DMS79 treated with DMSO at 0.1 percent for 48 hours (cell line): ENCODE data around the gene ATP1B1.

Experiments
- DNase-seq: peaks from one replicate; lab custom pipeline; 2025; lab: John Stamatoyannopoulos, UW

The ATP1B1 gene

DNA sequence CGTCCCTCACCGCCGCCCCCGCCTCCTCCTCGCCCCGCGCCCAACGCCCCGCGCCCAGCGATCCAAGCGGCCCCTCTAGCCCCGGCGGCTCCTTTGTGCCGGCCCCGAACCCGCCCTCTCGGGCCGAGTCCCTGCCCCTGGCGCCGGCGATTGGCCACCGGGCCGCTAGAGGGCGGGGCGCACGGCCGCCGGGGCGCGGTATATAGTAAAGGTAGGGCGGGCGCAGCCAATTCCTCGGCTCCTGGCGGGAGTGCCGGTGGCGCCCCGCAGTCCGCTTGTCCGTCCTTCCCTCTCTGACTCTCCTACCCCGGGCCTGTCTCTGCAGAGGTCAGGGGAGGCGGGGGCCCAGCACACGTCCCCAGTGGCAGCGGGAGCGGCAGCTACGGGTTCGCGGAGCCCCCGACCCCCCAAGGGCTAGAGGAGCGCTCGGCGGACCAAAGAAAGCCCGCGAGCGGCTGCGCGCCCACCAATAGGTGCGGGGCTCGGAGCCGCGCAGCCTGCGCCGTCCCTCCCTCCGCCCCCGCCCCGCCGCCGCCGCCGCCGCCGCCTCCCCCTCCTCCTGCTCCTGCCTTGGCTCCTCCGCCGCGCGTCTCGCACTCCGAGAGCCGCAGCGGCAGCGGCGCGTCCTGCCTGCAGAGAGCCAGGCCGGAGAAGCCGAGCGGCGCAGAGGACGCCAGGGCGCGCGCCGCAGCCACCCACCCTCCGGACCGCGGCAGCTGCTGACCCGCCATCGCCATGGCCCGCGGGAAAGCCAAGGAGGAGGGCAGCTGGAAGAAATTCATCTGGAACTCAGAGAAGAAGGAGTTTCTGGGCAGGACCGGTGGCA, at the start of gene ATP1B1:
Gene ATP1B1, plus strand, starts transcription at position 596 of the 826 bp plus-strand sequence. Its CDS starts 140 bp downstream, at position 736.
- peak; percentile 89 for DNase-seq

DNA sequence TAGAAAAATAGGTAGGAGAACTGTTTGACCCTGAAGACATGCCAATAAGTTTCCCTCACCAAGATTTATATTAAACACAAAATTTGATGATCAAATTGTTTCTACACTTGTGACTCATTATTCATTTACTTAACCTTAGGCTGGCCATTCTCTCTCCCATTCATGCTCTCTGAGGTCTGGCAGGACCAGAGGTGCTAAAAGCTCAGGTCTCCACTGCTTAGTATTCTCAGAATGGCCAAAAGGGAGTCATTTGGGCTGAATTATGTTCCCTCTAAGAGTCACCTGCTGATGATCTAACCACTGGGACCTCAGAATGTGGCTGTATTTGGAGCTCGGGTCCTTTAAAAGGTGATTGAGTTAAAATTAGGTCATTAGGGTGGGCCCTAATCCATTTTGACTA, 47.1 kb upstream of the ATP1B1 start:
- no peak for DNase-seq

DNA sequence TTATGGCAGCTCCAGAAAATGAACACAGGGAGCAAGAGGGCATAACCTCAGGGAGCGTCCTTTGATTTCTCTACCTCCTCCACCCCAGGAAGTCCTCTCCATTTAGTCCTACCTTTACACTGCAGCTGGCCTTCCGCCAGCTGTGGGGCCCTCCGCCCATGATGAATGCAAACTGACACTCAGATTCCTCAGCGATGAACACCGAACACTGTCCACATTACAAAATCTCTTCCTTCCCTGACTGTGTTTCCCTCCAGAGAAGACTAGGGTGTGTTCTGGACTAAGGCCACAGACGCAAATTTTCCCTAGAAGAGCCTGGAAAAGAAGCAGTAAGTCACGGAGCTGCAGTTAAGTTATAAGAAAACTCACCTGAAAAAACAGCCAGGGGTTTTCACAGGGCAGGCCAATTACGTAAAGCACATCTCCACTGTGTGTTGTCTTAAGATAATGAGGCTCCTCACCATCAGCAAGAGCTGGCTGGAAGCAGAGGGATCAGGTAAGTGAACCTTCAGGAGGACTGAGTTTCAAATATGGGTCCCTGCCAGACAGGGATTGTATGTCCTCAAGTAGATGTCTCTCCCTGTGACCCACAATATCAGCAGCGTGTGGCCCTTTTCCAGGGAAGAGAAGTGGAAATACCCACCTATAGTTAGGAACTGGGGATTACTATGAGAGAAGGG, 46.3 kb upstream of the ATP1B1 start:
- no peak for DNase-seq

DNA sequence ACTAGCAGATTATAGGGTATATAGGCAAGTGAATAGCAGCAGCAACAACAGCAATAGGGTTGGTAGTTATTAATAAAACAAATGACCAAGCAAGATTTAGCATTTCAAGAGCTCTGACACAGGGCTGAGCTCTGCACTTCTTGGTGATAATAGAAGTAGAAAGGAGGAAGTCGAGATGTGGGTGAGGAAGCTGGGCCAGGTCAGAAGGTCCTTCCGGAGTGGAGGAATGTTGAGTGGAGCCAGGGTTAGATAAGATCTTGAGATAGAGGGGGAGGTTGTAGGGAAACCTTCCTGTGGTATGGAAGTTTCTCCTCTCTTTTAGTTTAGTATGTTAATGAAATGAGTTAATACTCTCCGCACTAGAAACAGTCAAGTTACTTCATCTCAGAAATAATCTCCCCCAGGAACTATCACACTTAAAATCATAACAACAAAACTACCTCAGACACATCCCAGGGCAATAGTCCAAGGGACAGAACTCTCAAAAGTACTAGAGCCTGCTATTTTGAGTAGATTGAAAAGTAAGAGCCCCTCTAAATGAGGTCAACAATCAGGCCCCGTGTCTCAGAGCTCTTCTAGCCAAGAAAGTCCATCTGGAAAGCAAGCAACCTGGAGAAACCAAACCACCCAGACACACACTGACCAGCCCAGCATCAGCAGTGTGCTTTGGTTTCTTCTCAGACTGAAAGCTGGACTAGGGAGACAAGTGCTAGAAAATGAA, 45.4 kb upstream of the ATP1B1 start:
- DNase-seq: no peak

DNA sequence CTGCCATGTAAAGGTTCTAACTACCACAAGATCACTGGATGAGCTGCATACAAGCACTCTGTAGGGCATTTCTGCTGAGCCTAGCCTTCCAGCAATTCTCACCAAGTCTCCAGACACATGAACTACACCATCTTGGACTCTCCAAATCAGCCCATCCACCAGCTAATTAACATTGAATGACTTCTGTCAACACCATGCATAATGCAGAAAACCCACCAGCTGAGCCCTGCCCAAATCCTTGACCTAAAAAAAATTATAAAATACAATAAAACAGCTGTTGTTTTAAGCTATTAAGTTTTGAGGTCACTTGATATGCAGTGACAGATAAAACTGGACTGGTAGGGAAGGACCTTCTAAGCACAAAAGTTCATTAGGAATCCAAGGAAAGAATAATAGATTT, 44.3 kb upstream of the ATP1B1 start:
- no peak for DNase-seq

DNA sequence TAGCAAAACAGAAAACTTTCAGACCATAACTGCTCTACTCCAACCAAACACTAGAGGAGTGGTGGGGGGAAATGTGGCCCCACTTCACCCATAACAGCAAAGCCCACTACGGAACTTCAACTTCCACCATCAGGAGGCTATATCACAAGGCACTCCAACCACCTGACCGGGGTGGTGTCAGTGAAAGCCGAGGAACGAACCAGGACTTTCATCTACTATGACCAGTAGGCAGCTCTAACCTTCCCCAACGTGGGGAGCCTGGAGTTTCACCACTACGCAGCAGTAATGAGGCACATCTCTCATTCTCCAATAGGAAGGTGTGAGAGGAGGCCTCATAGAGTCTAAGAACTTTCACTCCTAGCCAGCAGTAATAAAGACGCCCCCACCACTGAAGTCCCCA, 42.4 kb upstream of the ATP1B1 start:
- no peak for DNase-seq

DNA sequence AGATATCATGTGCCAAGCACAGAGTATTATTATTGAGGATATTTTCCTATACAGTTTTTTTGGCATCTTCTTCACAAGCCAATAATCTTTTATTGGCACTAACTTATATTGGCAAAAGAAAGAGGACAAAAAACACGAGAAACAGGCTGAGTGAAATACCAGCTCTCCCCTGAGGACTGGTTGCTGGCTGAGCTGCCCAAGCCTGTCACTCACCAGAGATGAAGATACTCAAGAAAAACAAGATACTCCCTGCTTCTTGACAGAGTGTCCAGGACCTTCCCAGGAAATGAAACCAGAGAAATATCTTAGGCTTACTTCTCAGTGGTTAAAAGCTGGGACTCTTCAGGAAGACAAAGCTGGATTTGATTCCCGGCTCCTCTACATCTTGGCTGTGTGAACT, 35.9 kb upstream of the ATP1B1 start:
- DNase-seq: no peak

DNA sequence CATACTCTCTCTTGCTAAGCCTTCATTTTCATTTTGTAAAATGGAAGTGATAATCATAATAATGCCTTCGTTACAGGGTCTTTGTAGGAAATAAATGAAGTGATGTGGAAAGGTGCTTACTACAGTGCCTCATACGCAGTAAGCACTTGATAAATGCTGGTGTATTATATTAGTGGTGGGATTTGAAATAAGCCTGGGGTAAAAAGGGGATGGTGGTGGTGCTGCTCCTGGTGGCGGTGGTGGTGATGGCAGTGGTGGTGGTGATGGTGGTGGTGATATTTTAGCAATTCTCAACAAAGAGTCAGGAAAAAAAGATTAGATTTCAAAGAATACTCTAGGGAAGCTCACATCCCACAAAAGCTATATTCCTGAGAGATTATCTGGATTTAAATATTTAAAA, 35.5 kb upstream of the ATP1B1 start:
- DNase-seq: no peak

DNA sequence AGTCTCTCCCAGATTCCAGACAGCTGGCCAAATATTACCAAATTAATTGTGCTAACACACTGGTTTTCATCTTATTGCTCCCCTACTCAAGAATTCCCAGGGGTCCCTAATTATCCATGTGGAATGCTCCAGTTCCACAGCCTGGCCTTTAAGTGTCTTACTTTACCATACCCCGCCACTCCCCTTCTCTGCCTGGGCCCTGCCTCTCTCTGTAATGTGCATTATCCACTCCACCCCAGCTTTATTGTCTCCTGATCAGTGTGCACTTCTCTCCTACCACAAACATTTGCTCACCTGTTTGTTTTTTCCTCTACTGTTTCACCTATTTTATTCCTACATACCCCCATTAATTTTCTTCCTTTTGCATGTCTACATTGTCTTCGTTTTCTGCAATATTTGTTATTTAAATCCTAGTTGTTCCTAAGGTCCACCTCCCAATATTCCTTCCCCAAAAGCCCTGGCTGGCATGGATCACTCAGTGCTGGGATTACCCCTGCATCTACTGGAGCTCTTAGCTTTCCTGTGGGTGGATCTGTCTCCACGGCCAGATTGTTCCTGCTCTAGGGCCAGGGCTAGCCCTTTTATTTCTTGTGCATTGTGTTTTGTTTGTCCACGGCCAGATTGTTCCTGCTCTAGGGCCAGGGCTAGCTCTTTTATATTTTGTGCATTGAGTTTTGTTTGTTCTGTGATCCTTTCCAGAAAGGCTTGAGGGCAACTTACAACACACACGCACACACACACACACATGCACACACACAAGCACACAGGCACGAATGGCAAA, 33.4 kb upstream of the ATP1B1 start:
- DNase-seq: no peak

DNA sequence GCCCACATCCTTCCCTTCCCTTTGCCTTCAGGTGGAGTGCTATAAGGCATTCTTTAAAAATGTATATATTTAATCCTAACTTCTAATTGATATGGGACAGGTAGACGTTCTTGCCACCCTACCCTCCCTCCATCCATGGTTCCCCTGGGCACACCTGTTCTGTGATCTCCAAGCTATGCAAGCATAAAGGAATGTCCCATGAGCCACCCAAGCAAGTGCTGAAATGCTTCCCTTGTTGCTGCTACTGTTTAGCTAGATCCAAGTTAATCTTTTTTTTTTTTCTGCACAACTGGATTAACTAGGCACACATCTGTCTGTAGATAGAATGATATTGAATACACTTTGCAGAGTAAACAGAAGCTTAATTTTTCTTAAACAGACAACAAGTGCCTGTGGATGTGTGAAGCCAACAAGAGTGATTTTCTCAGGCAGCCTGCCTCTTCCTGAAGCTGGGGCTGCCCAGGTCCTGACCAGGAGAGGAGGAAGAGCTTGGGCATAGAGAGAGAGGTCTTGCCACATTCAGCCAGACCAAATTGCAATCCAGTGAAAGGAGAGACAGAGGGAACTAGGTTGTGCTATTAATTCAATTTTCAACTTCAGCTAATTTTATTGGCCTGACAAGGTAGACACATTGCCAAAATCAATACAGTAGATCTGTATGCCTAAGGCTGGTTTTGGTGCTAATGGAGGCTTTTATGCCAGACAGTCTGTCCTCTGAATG, 28.2 kb upstream of the ATP1B1 start:
- DNase-seq: peak; percentile 4

DNA sequence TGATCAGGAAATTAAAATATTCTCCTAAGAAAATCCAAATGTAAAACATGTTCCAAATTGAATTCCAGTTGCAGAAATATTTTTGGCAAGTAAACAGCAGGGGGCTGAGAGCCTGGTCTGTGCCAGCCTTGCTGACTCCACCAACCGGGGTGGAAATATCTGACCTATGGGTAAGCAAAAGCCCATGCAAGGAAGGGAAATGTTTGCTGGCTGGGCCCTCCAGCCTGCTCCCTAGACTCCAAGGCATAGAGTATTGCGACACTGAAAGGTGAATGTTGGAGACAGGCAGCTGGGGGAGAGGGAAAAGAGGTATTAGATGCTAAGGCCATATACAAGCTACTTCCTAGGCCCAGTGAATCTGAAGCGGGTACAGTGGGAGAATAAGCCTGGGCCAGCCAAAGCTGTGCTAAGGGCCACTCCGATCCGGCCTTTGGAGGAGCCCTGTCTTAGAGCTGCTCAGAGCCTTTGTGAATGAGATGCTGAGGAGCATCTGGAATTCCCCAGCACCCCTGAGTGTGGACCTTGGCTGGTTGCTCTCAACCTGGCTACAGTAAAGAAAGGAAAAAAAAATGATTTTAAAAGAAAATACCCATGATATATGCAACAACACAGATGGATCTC, 24.9 kb upstream of the ATP1B1 start:
- DNase-seq: no peak

DNA sequence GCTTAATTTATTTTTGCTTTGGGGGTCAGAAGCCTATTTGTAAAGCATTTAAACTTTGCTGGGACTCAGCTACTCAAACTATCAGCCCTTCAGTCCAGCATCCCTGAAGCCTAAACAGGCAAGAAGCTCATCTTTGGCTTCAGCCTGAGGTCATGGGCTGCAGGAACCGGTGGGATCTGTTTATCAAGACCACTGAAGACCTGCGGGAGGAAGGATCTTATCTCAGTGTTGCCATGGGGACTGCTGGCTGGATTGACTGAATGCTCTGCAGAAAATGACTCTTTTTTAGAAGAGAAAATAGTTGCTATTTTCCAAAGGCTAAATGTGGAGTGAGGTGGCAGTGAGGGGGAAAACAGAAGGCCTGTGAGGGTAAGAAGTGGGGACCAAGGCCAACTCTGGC, 20.6 kb upstream of the ATP1B1 start:
- DNase-seq: no peak

DNA sequence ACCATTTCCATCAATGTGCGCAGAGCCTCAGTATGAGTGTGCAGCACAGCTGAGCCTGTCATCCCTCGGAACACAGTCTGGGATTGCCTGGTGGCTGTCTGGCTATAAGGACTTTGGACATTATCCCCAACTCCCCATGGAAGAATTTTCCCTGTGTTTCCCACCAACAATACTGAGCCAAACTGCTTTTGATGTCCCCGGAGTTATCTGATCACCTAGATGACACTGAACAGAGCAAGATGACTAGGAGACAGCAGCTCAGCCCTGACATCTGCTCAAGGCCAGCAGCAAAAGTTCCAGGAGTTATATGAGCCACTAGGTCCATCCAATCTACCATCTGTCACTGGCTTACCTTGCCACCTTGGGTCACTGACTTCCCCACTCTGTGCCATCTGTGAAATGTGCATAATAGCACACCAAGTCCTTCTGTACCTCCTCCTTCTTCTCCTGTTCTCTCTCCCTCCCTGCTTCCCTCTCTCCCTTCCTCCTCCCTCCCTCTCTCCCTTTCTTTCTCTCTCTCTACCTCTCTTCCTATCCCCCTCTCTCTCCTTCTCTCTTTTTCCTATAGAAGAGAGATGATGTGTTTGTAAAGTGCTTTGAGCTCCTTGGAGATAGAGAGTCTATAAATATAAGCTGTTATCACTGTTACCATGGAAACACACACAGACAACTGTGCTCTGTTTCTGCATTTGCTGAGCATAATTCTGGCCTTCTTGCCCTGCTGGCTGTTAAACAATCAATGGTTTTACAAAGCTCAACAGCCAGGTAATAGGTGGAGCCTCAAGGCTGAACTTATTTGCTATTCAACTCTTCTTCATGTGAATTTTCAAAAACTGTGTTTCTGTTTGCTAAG, 19.7 kb upstream of the ATP1B1 start:
- DNase-seq: no peak

DNA sequence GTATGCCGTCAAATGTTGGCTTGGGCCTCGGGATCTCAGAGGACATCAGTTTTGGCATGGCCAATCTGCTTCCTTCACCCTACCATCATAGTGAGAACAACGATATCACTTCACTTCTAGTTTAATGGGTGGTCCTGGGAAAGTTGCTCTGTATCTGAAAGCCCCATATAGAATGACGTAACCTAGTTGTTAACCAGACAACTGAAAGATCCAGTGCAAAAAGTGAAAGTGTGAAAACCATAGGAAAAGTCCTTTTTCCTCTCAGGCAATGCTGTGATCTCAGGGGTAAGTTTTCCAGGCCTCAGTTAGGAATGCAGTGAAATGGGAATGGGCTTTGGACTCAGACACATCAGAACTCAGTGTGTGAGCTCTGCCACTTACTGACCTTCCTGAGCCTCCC, 18.6 kb upstream of the ATP1B1 start:
- DNase-seq: no peak

DNA sequence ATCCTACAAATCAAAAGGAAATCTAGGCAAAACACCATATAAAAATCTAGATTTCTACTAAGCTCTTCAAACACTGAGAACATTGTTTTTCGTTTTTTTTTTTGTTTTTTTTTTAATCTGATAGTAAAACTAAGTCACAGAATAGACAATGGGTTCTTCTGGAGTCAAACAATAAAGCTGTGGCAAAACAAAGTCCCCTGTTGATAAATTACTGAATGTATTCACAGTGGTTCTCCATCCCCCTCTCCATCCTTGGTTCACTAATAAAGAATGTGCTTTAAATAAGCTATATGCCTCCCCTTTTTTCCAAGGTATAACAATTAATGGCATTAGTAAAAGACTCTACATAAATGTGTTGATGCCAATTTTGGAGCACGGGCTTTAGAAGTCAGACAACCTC, 16.7 kb upstream of the ATP1B1 start:
- DNase-seq: no peak

DNA sequence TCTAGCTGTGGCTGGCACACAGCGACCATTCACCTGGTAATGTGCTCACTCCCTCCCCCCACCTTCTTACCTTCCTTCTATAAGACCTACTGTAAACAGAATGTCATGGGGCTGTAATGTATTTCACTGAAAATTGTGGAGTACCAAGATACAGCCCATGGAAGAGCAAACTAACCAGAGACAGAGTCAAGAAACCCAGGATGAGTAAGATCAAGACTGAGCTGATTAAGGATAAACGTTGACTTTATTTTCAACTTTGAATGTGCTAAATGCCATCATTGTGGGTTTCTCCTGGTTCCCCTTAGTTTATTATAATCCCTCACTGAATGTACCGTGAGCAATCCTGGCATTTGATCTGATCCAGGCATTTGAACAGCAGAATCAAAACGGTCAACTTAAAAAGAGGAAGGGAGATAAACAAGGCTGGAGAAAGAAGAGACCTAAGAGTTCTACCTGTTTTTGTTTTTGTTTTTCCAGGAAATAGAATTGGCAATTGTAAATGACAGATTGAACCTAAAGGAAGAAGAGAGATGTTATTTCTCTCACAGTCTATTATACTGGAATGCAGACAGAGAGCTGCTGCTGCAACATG, 16.1 kb upstream of the ATP1B1 start:
- no peak for DNase-seq

DNA sequence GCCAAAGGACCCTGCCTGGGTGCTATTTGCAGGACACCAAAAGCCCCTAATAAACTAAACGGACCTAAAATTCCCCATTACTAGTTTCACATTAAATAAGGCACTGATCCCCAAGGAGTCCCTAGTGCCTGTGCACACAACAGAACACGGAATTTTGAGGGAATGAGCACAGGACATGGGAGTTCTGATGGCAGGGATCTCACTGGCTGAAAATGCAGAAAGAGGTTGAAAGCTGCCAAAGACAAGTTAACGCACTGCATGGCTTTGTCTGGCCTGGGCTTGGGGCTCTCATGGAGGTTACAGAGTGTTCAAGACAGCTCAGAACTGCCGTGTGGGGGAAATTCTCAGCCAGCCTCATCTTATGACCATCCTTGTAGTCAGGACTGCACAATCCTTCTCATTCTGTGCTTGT, 15.6 kb upstream of the ATP1B1 start:
- no peak for DNase-seq

DNA sequence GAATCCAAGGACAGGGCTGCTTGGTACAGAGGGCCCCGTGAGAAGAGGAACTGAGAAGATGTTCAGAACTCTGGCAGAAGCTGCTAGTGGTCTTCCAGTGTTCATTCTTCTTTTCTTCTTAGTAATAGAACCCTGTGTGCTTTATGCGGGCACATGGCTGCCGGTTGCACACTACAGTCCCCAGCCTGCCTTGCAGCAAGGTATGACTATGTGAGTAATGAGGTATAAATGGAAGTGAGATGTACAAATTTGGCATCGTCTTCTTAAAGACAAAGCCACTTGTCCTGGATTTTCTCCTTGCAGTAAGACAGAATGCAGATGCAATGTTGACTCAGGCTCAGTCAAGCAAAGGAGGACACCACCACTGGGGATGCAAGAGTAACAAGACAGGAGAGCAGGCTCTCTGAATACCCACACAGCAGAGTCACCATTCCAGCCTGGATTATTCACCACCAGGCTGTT, 15.0 kb upstream of the ATP1B1 start:
- DNase-seq: no peak

DNA sequence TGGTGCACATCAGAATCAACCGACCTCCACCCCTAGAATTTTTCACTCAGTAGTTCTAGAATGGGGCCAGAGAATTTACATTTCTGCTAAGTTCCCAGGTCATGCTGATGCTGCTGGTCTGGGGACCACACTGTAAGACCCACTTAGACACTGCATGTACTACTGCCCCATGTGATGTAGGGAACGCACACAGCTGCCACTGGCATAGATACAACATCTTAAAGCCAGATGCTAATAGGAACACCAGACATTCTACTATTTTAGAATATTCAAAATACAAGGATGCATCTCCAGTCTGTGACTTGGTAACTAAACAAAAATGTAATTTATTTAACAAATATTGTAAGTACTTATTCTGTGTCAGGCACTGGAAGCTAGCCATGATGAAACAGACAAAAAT, 14.1 kb upstream of the ATP1B1 start:
- DNase-seq: no peak
